Omental fat pad (tissue), 4 donors: Measurements from ENCODE around the gene ABCF1. TPM values are rescaled to one million over a fixed set of nuclear protein-coding genes. Genes with fewer than 3 reads are reported as not detected.
A peak's percentile ranks its signal among the peaks of the same experiment; 100 is the strongest.

Experiments used
- ATAC-seq: fragments of 150-250 bp; one replicate; pipeline ENCODE4 v1.9.1; 2016; ENCODE audit warnings: mild to moderate bottlenecking, moderate library complexity; ENCODE audit not compliant: low FRiP score
- DNase-seq: peaks from one replicate; pipeline ENCODE4 v3.0.0-alpha.2; 2019; ENCODE audit warnings: low spot score
- total RNA-seq, 4 donors: library from RNA; depleted of rRNA; stranded (reverse); fragments of >200 nt; gene quantifications; one replicate each; pipeline ENCODE4 v1.1.0, GENCODE V29; 2016
- TF ChIP-seq, protein P1 (sequence below), 3 donors: fragments of 450-650 bp; IDR thresholded peaks; one replicate each; pipeline ENCODE4 v1.5.1; 2016 to 2017; ENCODE audit warnings: antibody characterized with exemption in 3 of 3, mild to moderate bottlenecking in 3 of 3, moderate library complexity in 2 of 3

The ABCF1 gene
- total RNA-seq, 4 donors from 2014 or later: 34.4 to 86.0 (median 51.1) TPM

DNA sequence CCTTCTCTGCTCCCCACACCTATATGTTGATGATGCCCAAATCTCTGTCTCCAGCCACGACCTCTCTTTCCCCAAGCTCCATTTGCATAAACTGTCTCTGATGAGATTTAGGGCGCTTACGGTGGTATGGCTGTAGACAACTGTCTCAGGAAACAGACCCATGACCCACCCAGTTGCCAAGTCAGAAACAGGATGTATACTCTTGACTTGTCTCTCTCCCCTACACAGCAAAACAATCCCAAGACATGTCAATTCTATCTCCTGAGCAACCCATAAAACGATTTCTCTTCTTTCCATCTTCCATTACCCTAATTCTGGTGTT lies 28.9 kb upstream of the ABCF1 start:
- TF ChIP-seq, protein P1, sequence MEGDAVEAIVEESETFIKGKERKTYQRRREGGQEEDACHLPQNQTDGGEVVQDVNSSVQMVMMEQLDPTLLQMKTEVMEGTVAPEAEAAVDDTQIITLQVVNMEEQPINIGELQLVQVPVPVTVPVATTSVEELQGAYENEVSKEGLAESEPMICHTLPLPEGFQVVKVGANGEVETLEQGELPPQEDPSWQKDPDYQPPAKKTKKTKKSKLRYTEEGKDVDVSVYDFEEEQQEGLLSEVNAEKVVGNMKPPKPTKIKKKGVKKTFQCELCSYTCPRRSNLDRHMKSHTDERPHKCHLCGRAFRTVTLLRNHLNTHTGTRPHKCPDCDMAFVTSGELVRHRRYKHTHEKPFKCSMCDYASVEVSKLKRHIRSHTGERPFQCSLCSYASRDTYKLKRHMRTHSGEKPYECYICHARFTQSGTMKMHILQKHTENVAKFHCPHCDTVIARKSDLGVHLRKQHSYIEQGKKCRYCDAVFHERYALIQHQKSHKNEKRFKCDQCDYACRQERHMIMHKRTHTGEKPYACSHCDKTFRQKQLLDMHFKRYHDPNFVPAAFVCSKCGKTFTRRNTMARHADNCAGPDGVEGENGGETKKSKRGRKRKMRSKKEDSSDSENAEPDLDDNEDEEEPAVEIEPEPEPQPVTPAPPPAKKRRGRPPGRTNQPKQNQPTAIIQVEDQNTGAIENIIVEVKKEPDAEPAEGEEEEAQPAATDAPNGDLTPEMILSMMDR (IDR thresholded peaks at IDR 0.05): no peak
- no peak for ATAC-seq
- no peak for DNase-seq

GRCh38 chr6:30542915-30543314 lies 28.3 kb upstream of the ABCF1 start:
- no peak for ATAC-seq
- TF ChIP-seq, protein P1 (IDR thresholded peaks at IDR 0.05): no peak
- no peak for DNase-seq

- TF ChIP-seq, protein P1 (IDR thresholded peaks at IDR 0.05): no peak
- DNase-seq (no peak), ATAC-seq (no peak)
Observed at GRCh38 chr6:30543821-30544220, 27.4 kb upstream of the ABCF1 start.

DNA sequence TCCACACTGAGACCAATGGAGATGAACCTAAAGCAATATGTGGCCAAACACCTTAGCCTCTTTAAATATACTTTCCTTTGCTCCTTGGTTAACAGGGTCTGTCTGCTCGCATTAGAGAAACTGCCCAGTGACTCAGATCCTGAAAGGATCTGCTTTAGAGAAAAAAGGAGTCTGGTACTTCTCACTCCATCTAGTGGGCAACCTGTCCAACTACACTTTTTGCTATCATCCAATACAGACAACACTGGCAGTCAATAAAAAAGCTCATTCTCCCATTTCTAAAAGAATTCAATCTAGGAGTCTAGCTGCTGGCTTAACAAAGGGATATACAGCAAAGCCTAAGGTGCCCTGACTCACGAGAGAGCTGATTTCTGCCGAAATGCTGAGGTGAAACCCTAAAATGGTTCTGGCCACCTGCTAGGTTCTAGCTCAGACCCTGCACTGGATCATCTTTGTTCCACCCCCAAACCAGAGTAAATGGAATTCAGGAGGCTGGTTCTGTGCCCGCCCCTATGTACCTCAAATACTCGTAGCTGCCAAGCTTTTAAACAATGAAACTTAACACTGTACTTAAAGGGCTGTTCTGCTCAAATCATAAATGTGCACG lies 26.5 kb upstream of the ABCF1 start:
- TF ChIP-seq, protein P1 (IDR thresholded peaks at IDR 0.05): peak in 2 of 3 donors; percentile 69 to 79
- DNase-seq (no peak), ATAC-seq (peak; percentile 79)

- TF ChIP-seq, protein P1 (IDR thresholded peaks at IDR 0.05): no peak
- DNase-seq: no peak
- no peak for ATAC-seq
Observed at GRCh38 chr6:30547454-30547853, 23.8 kb upstream of the ABCF1 start.

GRCh38 chr6:30548375-30548774 lies 22.9 kb upstream of the ABCF1 start:
- TF ChIP-seq, protein P1 (IDR thresholded peaks at IDR 0.05): no peak
- DNase-seq: no peak
- no peak for ATAC-seq

- TF ChIP-seq, protein P1 (IDR thresholded peaks at IDR 0.05): no peak
- DNase-seq: no peak
- ATAC-seq: no peak
Observed at GRCh38 chr6:30554404-30554803, 16.8 kb upstream of the ABCF1 start.
